ENCODE measurements around the gene KIAA0825. TPM values are rescaled to one million over a fixed set of nuclear protein-coding genes. Genes with fewer than 3 reads are reported as not detected.

KIAA0825 gene
- total RNA-seq, 1 donor from 2014 or later = 2.0 TPM

GRCh38 chr5:94345257-94345656 lies 273.1 kb downstream of the KIAA0825 start:
- Mint-ChIP-seq H3K4me3 (ENCODE audit: unreplicated experiment) (no peak overlapping the region), H3K4me1 (ENCODE audit: unreplicated experiment) (no peaks in the 10 kb centered on the region), H3K27me3 (ENCODE audit: unreplicated experiment) (peaks cover 3% of the 10 kb centered on the region), H3K9me3 (ENCODE audit: unreplicated experiment) (no peaks in the 10 kb centered on the region), H3K27ac (ENCODE audit: unreplicated experiment) (no peak overlapping the region), H3K36me3 (ENCODE audit: low read depth, unreplicated experiment) (no peaks in the 10 kb centered on the region)
- DNase-seq (ENCODE audit: low spot score) = no peak
- TF ChIP-seq, protein P1, sequence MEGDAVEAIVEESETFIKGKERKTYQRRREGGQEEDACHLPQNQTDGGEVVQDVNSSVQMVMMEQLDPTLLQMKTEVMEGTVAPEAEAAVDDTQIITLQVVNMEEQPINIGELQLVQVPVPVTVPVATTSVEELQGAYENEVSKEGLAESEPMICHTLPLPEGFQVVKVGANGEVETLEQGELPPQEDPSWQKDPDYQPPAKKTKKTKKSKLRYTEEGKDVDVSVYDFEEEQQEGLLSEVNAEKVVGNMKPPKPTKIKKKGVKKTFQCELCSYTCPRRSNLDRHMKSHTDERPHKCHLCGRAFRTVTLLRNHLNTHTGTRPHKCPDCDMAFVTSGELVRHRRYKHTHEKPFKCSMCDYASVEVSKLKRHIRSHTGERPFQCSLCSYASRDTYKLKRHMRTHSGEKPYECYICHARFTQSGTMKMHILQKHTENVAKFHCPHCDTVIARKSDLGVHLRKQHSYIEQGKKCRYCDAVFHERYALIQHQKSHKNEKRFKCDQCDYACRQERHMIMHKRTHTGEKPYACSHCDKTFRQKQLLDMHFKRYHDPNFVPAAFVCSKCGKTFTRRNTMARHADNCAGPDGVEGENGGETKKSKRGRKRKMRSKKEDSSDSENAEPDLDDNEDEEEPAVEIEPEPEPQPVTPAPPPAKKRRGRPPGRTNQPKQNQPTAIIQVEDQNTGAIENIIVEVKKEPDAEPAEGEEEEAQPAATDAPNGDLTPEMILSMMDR (IDR thresholded peaks at IDR 0.05; ENCODE audit: unreplicated experiment) = no peak

DNA sequence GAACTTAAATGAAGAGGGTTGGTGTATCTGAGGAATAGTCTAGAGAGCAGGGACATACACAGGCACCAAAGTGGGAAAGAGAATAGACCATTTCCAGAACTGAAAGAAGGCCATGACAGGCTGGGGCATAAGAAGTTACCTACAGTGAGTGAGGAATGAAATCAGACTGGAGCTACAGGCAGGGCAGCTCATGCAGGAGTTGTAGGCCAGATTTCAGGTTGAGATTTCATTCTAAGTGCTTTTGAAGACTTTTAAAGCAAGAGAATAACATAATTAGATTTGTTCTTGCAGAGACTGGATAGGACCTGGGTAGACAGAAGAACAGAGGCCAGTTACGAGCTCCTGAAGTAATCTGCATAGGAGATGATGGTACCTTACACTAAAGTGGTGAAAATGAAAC lies 280.8 kb downstream of the KIAA0825 start:
- TF ChIP-seq, protein P1 (IDR thresholded peaks at IDR 0.05; ENCODE audit: unreplicated experiment) = no peak
- Mint-ChIP-seq H3K27me3 (ENCODE audit: unreplicated experiment) (no peaks in the 10 kb centered on the region), H3K4me1 (ENCODE audit: unreplicated experiment) (no peaks in the 10 kb centered on the region), H3K27ac (ENCODE audit: unreplicated experiment) (no peak overlapping the region), H3K9me3 (ENCODE audit: unreplicated experiment) (no peaks in the 10 kb centered on the region), H3K4me3 (ENCODE audit: unreplicated experiment) (no peak overlapping the region), H3K36me3 (ENCODE audit: low read depth, unreplicated experiment) (no peaks in the 10 kb centered on the region)
- no peak for DNase-seq (ENCODE audit: low spot score)

GRCh38 chr5:94335936-94336335 lies 282.5 kb downstream of the KIAA0825 start:
- H3K4me3 Mint-ChIP-seq (ENCODE audit: unreplicated experiment) = no peak overlapping the region
- H3K36me3 Mint-ChIP-seq (ENCODE audit: low read depth, unreplicated experiment) = no peaks in the 10 kb centered on the region
- H3K4me1 Mint-ChIP-seq (ENCODE audit: unreplicated experiment) = no peaks in the 10 kb centered on the region
- DNase-seq (ENCODE audit: low spot score) = no peak
- TF ChIP-seq, protein P1 (IDR thresholded peaks at IDR 0.05; ENCODE audit: unreplicated experiment) = no peak
- H3K27ac Mint-ChIP-seq (ENCODE audit: unreplicated experiment) = no peak overlapping the region
- H3K27me3 Mint-ChIP-seq (ENCODE audit: unreplicated experiment) = no peaks in the 10 kb centered on the region
- H3K9me3 Mint-ChIP-seq (ENCODE audit: unreplicated experiment) = no peaks in the 10 kb centered on the region

DNA sequence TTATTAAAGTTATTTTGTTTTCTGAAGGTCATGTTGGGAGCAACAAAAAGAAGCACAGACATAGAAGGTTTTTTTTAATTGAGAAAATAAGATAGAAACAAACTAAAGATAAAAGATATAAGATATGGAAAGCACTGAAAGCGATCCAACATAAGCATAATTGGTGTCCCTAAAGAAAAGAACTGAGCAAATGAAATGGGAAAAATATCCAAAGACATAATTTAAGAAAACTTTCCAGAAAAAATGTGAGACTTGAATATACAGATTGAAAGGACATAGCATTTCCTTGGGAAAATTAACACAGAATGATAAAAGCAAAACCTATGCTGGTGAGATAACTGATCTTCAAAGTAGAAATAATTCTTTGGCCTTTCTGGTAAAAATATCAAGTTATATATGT lies 289.3 kb downstream of the KIAA0825 start:
- TF ChIP-seq, protein P1 (IDR thresholded peaks at IDR 0.05; ENCODE audit: unreplicated experiment) = no peak
- Mint-ChIP-seq H3K4me3 (ENCODE audit: unreplicated experiment) (no peak overlapping the region), H3K36me3 (ENCODE audit: low read depth, unreplicated experiment) (peaks cover 7% of the 10 kb centered on the region), H3K27ac (ENCODE audit: unreplicated experiment) (no peak overlapping the region), H3K4me1 (ENCODE audit: unreplicated experiment) (no peaks in the 10 kb centered on the region), H3K27me3 (ENCODE audit: unreplicated experiment) (no peaks in the 10 kb centered on the region), H3K9me3 (ENCODE audit: unreplicated experiment) (peaks cover 8% of the 10 kb centered on the region)
- DNase-seq (ENCODE audit: low spot score) = no peak

GRCh38 chr5:94326586-94326985 lies 291.8 kb downstream of the KIAA0825 start:
- Mint-ChIP-seq H3K4me3 (ENCODE audit: unreplicated experiment) (no peak overlapping the region), H3K27ac (ENCODE audit: unreplicated experiment) (no peak overlapping the region), H3K9me3 (ENCODE audit: unreplicated experiment) (peaks cover 8% of the 10 kb centered on the region), H3K27me3 (ENCODE audit: unreplicated experiment) (no peaks in the 10 kb centered on the region), H3K36me3 (ENCODE audit: low read depth, unreplicated experiment) (peaks cover 7% of the 10 kb centered on the region), H3K4me1 (ENCODE audit: unreplicated experiment) (no peaks in the 10 kb centered on the region)
- TF ChIP-seq, protein P1 (IDR thresholded peaks at IDR 0.05; ENCODE audit: unreplicated experiment) = no peak
- no peak for DNase-seq (ENCODE audit: low spot score)
